HFFc6 (cell line): Measurements from ENCODE around the gene CCDC127. TPM values are rescaled to one million over a fixed set of nuclear protein-coding genes. Genes with fewer than 3 reads are reported as not detected.
A peak's percentile ranks its signal among the peaks of the same experiment; 100 is the strongest.
"Not testable (repeated sequence)": the region's sequence is repeated elsewhere in the genome, so short reads cannot be mapped to it uniquely, and the experiment has no call there.

Experiments used
- DNase-seq: peaks from one replicate; pipeline ENCODE4 v3.0.0-alpha.2; 2018
- H3K27ac Mint-ChIP-seq: 2 replicates; pipeline ENCODE4 v1.8.0; 2020; ENCODE audit warnings: mild to moderate bottlenecking, mixed read lengths
- H3K27me3 Mint-ChIP-seq: 2 replicates; pipeline ENCODE4 v1.8.0; 2021; ENCODE audit warnings: mild to moderate bottlenecking, moderate library complexity, mixed read lengths; ENCODE audit not compliant: insufficient read depth
- H3K36me3 Mint-ChIP-seq: 2 replicates; pipeline ENCODE4 v1.8.0; 2021; ENCODE audit warnings: low read depth, mixed read lengths
- H3K4me1 Mint-ChIP-seq: 2 replicates; pipeline ENCODE4 v1.8.0; 2020; ENCODE audit warnings: low read depth, mixed read lengths
- H3K4me3 Mint-ChIP-seq: 2 replicates; pipeline ENCODE4 v1.8.0; 2020; ENCODE audit warnings: mild to moderate bottlenecking, moderate library complexity, mixed read lengths
- H3K9me3 Mint-ChIP-seq: 2 replicates; pipeline ENCODE4 v1.8.0; 2020; ENCODE audit warnings: mild to moderate bottlenecking, mixed read lengths
- total RNA-seq, 6 experiments: library from RNA; stranded (reverse); fragmentation: NEBNext Ultra II Directional; extraction: Animal tissue kit (Norgen Biotek cat#: 25700); gene quantifications; 2 replicates in 1 of 6; 3 replicates in 5 of 6; pipeline ENCODE4 v1.2.3, GENCODE V29; 2021
- TF ChIP-seq, protein P1 (sequence below): fragments of 200-600 bp; sonication (generic); IDR thresholded peaks from 2 replicates; pipeline ENCODE4 v1.5.0; 2021; ENCODE audit warnings: antibody characterized with exemption, mild to moderate bottlenecking

CCDC127 gene
- total RNA-seq, 6 experiments from 2014 or later: 4.5 to 6.6 (median 6.2) TPM

DNA sequence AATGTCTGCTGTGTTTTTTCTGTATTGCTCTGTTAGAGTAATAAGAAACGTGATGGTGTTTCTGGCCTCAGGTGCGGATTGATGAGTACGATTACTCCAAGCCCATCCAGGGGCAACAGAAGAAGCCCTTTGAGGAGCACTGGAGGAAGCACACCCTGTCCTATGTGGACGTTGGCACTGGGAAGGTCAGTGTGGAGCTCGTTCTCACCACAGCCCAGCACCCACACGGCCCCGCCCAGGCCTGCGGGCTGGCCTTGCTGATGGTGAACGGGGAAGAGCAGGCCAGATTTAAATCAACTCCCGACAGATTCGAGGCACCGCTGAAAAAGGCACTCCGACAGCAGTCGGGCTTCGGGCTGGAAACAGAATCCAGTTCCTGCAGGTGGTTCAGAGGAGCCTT is 36.4 kb upstream of the CCDC127 start:
- not testable (repeated sequence) for H3K4me3 Mint-ChIP-seq, H3K27me3 Mint-ChIP-seq, H3K27ac Mint-ChIP-seq, DNase-seq, H3K9me3 Mint-ChIP-seq
- H3K4me1 Mint-ChIP-seq: peaks cover 11% of the 10 kb centered on the region
- H3K36me3 Mint-ChIP-seq: peaks cover 53% of the 10 kb centered on the region

- H3K27me3 Mint-ChIP-seq: peaks cover 4% of the 10 kb centered on the region
- H3K27ac Mint-ChIP-seq: 0 out of 2 replicates have a peak overlapping the region, but pooled peaks have one; percentile 11
- no peak for DNase-seq
- peaks cover 11% of the 10 kb centered on the region for H3K4me1 Mint-ChIP-seq
- TF ChIP-seq, protein P1, sequence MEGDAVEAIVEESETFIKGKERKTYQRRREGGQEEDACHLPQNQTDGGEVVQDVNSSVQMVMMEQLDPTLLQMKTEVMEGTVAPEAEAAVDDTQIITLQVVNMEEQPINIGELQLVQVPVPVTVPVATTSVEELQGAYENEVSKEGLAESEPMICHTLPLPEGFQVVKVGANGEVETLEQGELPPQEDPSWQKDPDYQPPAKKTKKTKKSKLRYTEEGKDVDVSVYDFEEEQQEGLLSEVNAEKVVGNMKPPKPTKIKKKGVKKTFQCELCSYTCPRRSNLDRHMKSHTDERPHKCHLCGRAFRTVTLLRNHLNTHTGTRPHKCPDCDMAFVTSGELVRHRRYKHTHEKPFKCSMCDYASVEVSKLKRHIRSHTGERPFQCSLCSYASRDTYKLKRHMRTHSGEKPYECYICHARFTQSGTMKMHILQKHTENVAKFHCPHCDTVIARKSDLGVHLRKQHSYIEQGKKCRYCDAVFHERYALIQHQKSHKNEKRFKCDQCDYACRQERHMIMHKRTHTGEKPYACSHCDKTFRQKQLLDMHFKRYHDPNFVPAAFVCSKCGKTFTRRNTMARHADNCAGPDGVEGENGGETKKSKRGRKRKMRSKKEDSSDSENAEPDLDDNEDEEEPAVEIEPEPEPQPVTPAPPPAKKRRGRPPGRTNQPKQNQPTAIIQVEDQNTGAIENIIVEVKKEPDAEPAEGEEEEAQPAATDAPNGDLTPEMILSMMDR: no peak
- H3K4me3 Mint-ChIP-seq: no peak overlapping the region
- peaks cover 5% of the 10 kb centered on the region for H3K9me3 Mint-ChIP-seq
- H3K36me3 Mint-ChIP-seq: peaks cover 58% of the 10 kb centered on the region
Observed at GRCh38 chr5:252546-252945, 34.6 kb upstream of the CCDC127 start.

DNA sequence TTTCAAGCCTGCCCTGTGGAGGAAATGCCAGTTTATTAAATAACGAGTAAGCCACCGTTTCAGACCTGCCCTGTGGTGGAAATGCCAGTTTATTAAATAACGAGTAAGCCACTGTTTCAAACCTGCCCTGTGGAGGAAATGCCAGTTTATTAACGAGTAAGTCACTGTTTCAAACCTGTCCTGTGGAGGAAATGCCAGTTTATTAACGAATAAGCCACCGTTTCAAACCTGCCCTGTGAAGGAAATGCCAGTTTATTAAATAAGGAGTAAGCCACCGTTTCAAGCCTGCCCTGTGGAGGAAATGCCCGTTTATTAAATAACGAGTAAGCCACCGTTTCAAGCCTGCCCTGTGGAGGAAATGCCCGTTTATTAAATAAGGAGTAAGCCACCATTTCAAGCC is 34.0 kb upstream of the CCDC127 start:
- not testable (repeated sequence) for H3K4me3 Mint-ChIP-seq

GRCh38 chr5:251538-251937 is 33.6 kb upstream of the CCDC127 start:
- H3K4me1 Mint-ChIP-seq: peaks cover 11% of the 10 kb centered on the region
- H3K9me3 Mint-ChIP-seq: not testable (repeated sequence)

More for the DNA sequence above, 34.0 kb upstream of the CCDC127 start:
- not testable (repeated sequence) for H3K27me3 Mint-ChIP-seq, H3K9me3 Mint-ChIP-seq, H3K27ac Mint-ChIP-seq, DNase-seq
- H3K4me1 Mint-ChIP-seq: peaks cover 11% of the 10 kb centered on the region
- H3K36me3 Mint-ChIP-seq: peaks cover 53% of the 10 kb centered on the region

GRCh38 chr5:251016-251415 is 33.1 kb upstream of the CCDC127 start:
- not testable (repeated sequence) for H3K27me3 Mint-ChIP-seq, H3K27ac Mint-ChIP-seq, H3K9me3 Mint-ChIP-seq

More at GRCh38 chr5:251538-251937, 33.6 kb upstream of the CCDC127 start:
- H3K27ac Mint-ChIP-seq, H3K4me3 Mint-ChIP-seq, H3K27me3 Mint-ChIP-seq, DNase-seq: not testable (repeated sequence)
- H3K36me3 Mint-ChIP-seq: peaks cover 52% of the 10 kb centered on the region

GRCh38 chr5:250396-250795 is 32.4 kb upstream of the CCDC127 start:
- H3K27ac Mint-ChIP-seq, H3K4me3 Mint-ChIP-seq, H3K9me3 Mint-ChIP-seq, H3K27me3 Mint-ChIP-seq, DNase-seq: not testable (repeated sequence)
- peaks cover 19% of the 10 kb centered on the region for H3K4me1 Mint-ChIP-seq
- peaks cover 54% of the 10 kb centered on the region for H3K36me3 Mint-ChIP-seq

More at GRCh38 chr5:251016-251415, 33.1 kb upstream of the CCDC127 start:
- Mint-ChIP-seq H3K36me3 (peaks cover 52% of the 10 kb centered on the region), H3K4me1 (peaks cover 13% of the 10 kb centered on the region)
- H3K4me3 Mint-ChIP-seq, DNase-seq: not testable (repeated sequence)

GRCh38 chr5:245717-246116 is 27.8 kb upstream of the CCDC127 start:
- H3K36me3 Mint-ChIP-seq: peaks cover 75% of the 10 kb centered on the region
- peak; percentile 63 for DNase-seq
- not testable (repeated sequence) for H3K27me3 Mint-ChIP-seq, H3K4me3 Mint-ChIP-seq, H3K9me3 Mint-ChIP-seq
- peak overlapping the region; percentile 48 for H3K27ac Mint-ChIP-seq
- peaks cover 10% of the 10 kb centered on the region for H3K4me1 Mint-ChIP-seq

- H3K9me3 Mint-ChIP-seq, H3K27me3 Mint-ChIP-seq, H3K27ac Mint-ChIP-seq, DNase-seq, H3K4me3 Mint-ChIP-seq: not testable (repeated sequence)
- H3K4me1 Mint-ChIP-seq: peaks cover 10% of the 10 kb centered on the region
- peaks cover 71% of the 10 kb centered on the region for H3K36me3 Mint-ChIP-seq
Observed at GRCh38 chr5:243683-244367, 25.9 kb upstream of the CCDC127 start.

DNA sequence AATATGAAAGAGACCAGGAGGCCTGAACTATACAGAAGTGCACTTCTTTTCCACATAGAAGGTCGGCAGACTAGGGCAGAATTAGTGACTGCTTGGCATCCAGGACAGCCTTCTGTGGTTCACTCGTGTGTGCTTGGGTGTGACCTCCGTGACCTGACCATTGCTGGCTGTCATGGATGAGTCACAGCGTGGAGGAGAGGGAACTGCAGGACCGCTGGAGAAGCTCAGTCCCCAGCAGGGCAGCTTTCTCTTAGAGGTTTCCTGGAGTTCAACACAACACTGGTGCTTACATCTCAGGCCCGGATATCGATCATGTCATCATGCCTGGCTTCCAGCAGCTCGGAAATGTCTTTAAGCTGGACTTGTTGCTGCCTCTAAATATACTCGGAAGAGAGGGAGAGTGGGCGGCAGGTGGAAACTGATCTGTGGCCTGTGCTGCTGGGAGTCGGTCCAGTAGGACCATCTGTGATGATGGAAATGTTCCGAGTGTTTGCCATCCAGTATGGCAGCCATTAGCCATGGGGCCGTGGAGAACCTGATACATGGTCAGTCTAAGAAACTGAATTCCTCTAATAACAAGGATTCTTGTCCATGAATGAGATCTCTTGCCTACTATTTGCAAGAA is 23.2 kb upstream of the CCDC127 start:
- not testable (repeated sequence) for DNase-seq, H3K4me3 Mint-ChIP-seq, H3K9me3 Mint-ChIP-seq, H3K27ac Mint-ChIP-seq, H3K27me3 Mint-ChIP-seq, H3K4me1 Mint-ChIP-seq
- peaks cover 60% of the 10 kb centered on the region for H3K36me3 Mint-ChIP-seq

GRCh38 chr5:240550-240949 is 22.6 kb upstream of the CCDC127 start:
- H3K4me3 Mint-ChIP-seq, DNase-seq, H3K27ac Mint-ChIP-seq, H3K4me1 Mint-ChIP-seq, H3K9me3 Mint-ChIP-seq, H3K27me3 Mint-ChIP-seq: not testable (repeated sequence)
- H3K36me3 Mint-ChIP-seq: peaks cover 56% of the 10 kb centered on the region

- H3K4me3 Mint-ChIP-seq, DNase-seq, H3K9me3 Mint-ChIP-seq, H3K27ac Mint-ChIP-seq, H3K4me1 Mint-ChIP-seq, H3K27me3 Mint-ChIP-seq: not testable (repeated sequence)
- peaks cover 48% of the 10 kb centered on the region for H3K36me3 Mint-ChIP-seq
Observed at GRCh38 chr5:237931-238330, 20.0 kb upstream of the CCDC127 start.

GRCh38 chr5:235527-235926 is 17.6 kb upstream of the CCDC127 start:
- H3K9me3 Mint-ChIP-seq, H3K27me3 Mint-ChIP-seq, H3K4me3 Mint-ChIP-seq, H3K27ac Mint-ChIP-seq, H3K4me1 Mint-ChIP-seq, DNase-seq: not testable (repeated sequence)
- peaks cover 36% of the 10 kb centered on the region for H3K36me3 Mint-ChIP-seq
